Activated CD4-positive, alpha-beta T cell treated with anti-CD3 and anti-CD28 coated beads, Interleukin-2, amount 10 ng/mL, durations not matched to agents 7 days and 5 days (primary cell): Measurements from ENCODE around the gene PRAC2. TPM values are rescaled to one million over a fixed set of nuclear protein-coding genes. Genes with fewer than 3 reads are reported as not detected.
A peak's percentile ranks its signal among the peaks of the same experiment; 100 is the strongest.

Source experiments
- CTCF ChIA-PET: fragments of 350-600 bp; sonication (Branson Sonifier 250); formaldehyde crosslinking; loops from one replicate; lab custom pipeline; 2021; ENCODE audit warnings: antibody characterized with exemption; lab: Charles Lee
- POLR2A ChIA-PET: fragments of 350-600 bp; sonication (Branson Sonifier 250); formaldehyde crosslinking; loops from one replicate; lab custom pipeline; 2021; ENCODE audit warnings: antibody characterized with exemption; lab: Charles Lee
- DNase-seq: peaks from one replicate; pipeline ENCODE4 v3.0.0-alpha.2; 2020
- H3K27ac Mint-ChIP-seq: one replicate; pipeline ENCODE4 v1.8.0; 2021; ENCODE audit warnings: mild to moderate bottlenecking, moderate library complexity, mixed read lengths
- H3K27me3 Mint-ChIP-seq: one replicate; pipeline ENCODE4 v1.8.0; 2021; ENCODE audit warnings: mixed read lengths
- H3K36me3 Mint-ChIP-seq: one replicate; pipeline ENCODE4 v1.8.0; 2021; ENCODE audit warnings: low read depth, mixed read lengths
- H3K4me1 Mint-ChIP-seq: one replicate; pipeline ENCODE4 v1.8.0; 2021; ENCODE audit warnings: mixed read lengths
- H3K4me3 Mint-ChIP-seq: one replicate; pipeline ENCODE4 v1.8.0; 2021; ENCODE audit warnings: mild to moderate bottlenecking, moderate library complexity, mixed read lengths
- H3K9me3 Mint-ChIP-seq: one replicate; pipeline ENCODE4 v1.8.0; 2021; ENCODE audit warnings: mixed read lengths
- total RNA-seq, 2 experiments: library from RNA; stranded (reverse); gene quantifications; one replicate each; pipeline ENCODE4 v1.2.3, GENCODE V29; 2021

The PRAC2 gene
- total RNA-seq, 2 experiments from 2014 or later, result not detected

- Mint-ChIP-seq H3K27me3 (peaks cover 96% of the 10 kb centered on the region), H3K4me3 (peak overlapping the region; percentile 26), H3K36me3 (no peaks in the 10 kb centered on the region), H3K9me3 (no peaks in the 10 kb centered on the region), H3K27ac (peak overlapping the region; percentile 65), H3K4me1 (peaks cover 30% of the 10 kb centered on the region)
- ChIA-PET CTCF (interaction anchor here (0.5 to 3.8 kb wide), 27 partner anchors 9 to 1368 kb away, joined by 3 to 24 read pairs (median 5); partner anchors contain the start of gene HOXB5), POLR2A (interaction anchor here (0.5 kb wide), 1 partner anchor 76 kb away, joined by 3 read pairs; no protein-coding TSS in a partner anchor)
- no peak for DNase-seq
Measured at GRCh38 chr17:48723423-48724250, 652 bp downstream of the PRAC2 start.

GRCh38 chr17:48724251-48725003 is 1.4 kb downstream of the PRAC2 start:
- Mint-ChIP-seq H3K27ac (peak overlapping the region; percentile 47), H3K9me3 (no peaks in the 10 kb centered on the region), H3K4me1 (peaks cover 28% of the 10 kb centered on the region), H3K4me3 (peak overlapping the region; percentile 26), H3K36me3 (no peaks in the 10 kb centered on the region), H3K27me3 (peaks cover 96% of the 10 kb centered on the region)
- peak; percentile 84 for DNase-seq
- ChIA-PET POLR2A (no interaction called here), CTCF (interaction anchor here (0.5 to 3.8 kb wide), 30 partner anchors 8 to 410 kb away, joined by 3 to 24 read pairs (median 5); partner anchors contain the start of gene HOXB5)

- no peak for DNase-seq
- peak overlapping the region; percentile 60 for H3K27ac Mint-ChIP-seq
- POLR2A ChIA-PET, result no interaction called here
- H3K4me1 Mint-ChIP-seq, result peaks cover 26% of the 10 kb centered on the region
- CTCF ChIA-PET, result interaction anchor here (0.6 to 3.8 kb wide), 17 partner anchors 10 to 409 kb away, joined by 3 to 24 read pairs (median 3); partner anchors contain the start of gene HOXB5
- H3K4me3 Mint-ChIP-seq, result no peak overlapping the region
- H3K27me3 Mint-ChIP-seq, result peaks cover 97% of the 10 kb centered on the region
- no peaks in the 10 kb centered on the region for H3K9me3 Mint-ChIP-seq
- H3K36me3 Mint-ChIP-seq, result no peaks in the 10 kb centered on the region
Measured at GRCh38 chr17:48725004-48725287, 2.0 kb downstream of the PRAC2 start.

GRCh38 chr17:48725288-48726064 is 2.5 kb downstream of the PRAC2 start:
- DNase-seq, result no peak
- H3K4me1 Mint-ChIP-seq, result peaks cover 26% of the 10 kb centered on the region
- H3K27ac Mint-ChIP-seq, result peak overlapping the region; percentile 60
- CTCF ChIA-PET, result interaction anchor here (0.6 to 3.8 kb wide), 16 partner anchors 11 to 409 kb away, joined by 3 to 24 read pairs (median 3); no protein-coding TSS in a partner anchor
- H3K9me3 Mint-ChIP-seq, result no peaks in the 10 kb centered on the region
- H3K36me3 Mint-ChIP-seq, result no peaks in the 10 kb centered on the region
- H3K4me3 Mint-ChIP-seq, result no peak overlapping the region
- POLR2A ChIA-PET, result no interaction called here
- peaks cover 97% of the 10 kb centered on the region for H3K27me3 Mint-ChIP-seq

- no peaks in the 10 kb centered on the region for H3K9me3 Mint-ChIP-seq
- peaks cover 26% of the 10 kb centered on the region for H3K4me1 Mint-ChIP-seq
- ChIA-PET POLR2A (no interaction called here), CTCF (interaction anchor here (1.0 to 3.8 kb wide), 6 partner anchors 24 to 159 kb away, joined by 3 to 24 read pairs (median 4); no protein-coding TSS in a partner anchor)
- no peak overlapping the region for H3K4me3 Mint-ChIP-seq
- H3K27me3 Mint-ChIP-seq, result peaks cover 95% of the 10 kb centered on the region
- no peak for DNase-seq
- no peak overlapping the region for H3K27ac Mint-ChIP-seq
- no peaks in the 10 kb centered on the region for H3K36me3 Mint-ChIP-seq
Measured at GRCh38 chr17:48726114-48726915, 3.3 kb downstream of the PRAC2 start.

- POLR2A ChIA-PET, result no interaction called here
- Mint-ChIP-seq H3K27me3 (peaks cover 96% of the 10 kb centered on the region), H3K27ac (no peak overlapping the region), H3K36me3 (no peaks in the 10 kb centered on the region), H3K4me3 (no peak overlapping the region), H3K9me3 (no peaks in the 10 kb centered on the region), H3K4me1 (peaks cover 26% of the 10 kb centered on the region)
- no peak for DNase-seq
- CTCF ChIA-PET, result interaction anchor here (0.8 to 1.1 kb wide), 3 partner anchors 25 to 152 kb away, joined by 3 to 5 read pairs (median 4); no protein-coding TSS in a partner anchor
Measured at GRCh38 chr17:48726916-48727286, 3.9 kb downstream of the PRAC2 start.

GRCh38 chr17:48727415-48728175 is 4.6 kb downstream of the PRAC2 start:
- ChIA-PET POLR2A (no interaction called here), CTCF (interaction anchor here (0.6 to 1.4 kb wide), 4 partner anchors 8 to 109 kb away, joined by 3 to 4 read pairs (median 4); no protein-coding TSS in a partner anchor)
- H3K9me3 Mint-ChIP-seq, result no peaks in the 10 kb centered on the region
- H3K4me1 Mint-ChIP-seq, result peaks cover 24% of the 10 kb centered on the region
- H3K36me3 Mint-ChIP-seq, result no peaks in the 10 kb centered on the region
- H3K27me3 Mint-ChIP-seq, result peaks cover 96% of the 10 kb centered on the region
- H3K4me3 Mint-ChIP-seq, result no peak overlapping the region
- H3K27ac Mint-ChIP-seq, result no peak overlapping the region
- no peak for DNase-seq

GRCh38 chr17:48728232-48729231 is 5.5 kb downstream of the PRAC2 start, which contains the start of gene HOXB13:
Gene HOXB13, minus strand, starts transcription at chr17:48728750. Its CDS starts 157 bp downstream, at chr17:48728593.
- ChIA-PET CTCF (interaction anchor here (1.4 kb wide), 1 partner anchor 9 kb away, joined by 3 read pairs; no protein-coding TSS in a partner anchor), POLR2A (no interaction called here)

GRCh38 chr17:48729335-48730239 is 6.6 kb downstream of the PRAC2 start:
- Mint-ChIP-seq H3K27ac (no peak overlapping the region), H3K4me1 (peaks cover 14% of the 10 kb centered on the region), H3K36me3 (peaks cover 3% of the 10 kb centered on the region), H3K27me3 (peaks cover 96% of the 10 kb centered on the region), H3K9me3 (no peaks in the 10 kb centered on the region), H3K4me3 (no peak overlapping the region)
- POLR2A ChIA-PET, result no interaction called here
- DNase-seq, result no peak
- CTCF ChIA-PET, result interaction anchor here (1.2 to 2.0 kb wide), 2 partner anchors 13 to 93 kb away, joined by 3 to 4 read pairs; no protein-coding TSS in a partner anchor

More at GRCh38 chr17:48728232-48729231, 5.5 kb downstream of the PRAC2 start, which contains the start of gene HOXB13:
- Mint-ChIP-seq H3K9me3 (no peaks in the 10 kb centered on the region), H3K4me1 (peaks cover 21% of the 10 kb centered on the region), H3K36me3 (peaks cover 2% of the 10 kb centered on the region), H3K27me3 (peaks cover 96% of the 10 kb centered on the region), H3K27ac (no peak within 1 kb of the TSS), H3K4me3 (peak within 1 kb of the TSS; percentile 10)
- no peak for DNase-seq
